Ishikawa (cell line): ENCODE data around the gene ELP4.

ENCODE experiments used
- CEBPB ChIP-seq: IDR thresholded peaks from 2 replicates; pipeline ENCODE4 v1.6.1; 2012
- CREB1 ChIP-seq: IDR thresholded peaks from 2 replicates; pipeline ENCODE4 v1.6.1; 2012; ENCODE audit warnings: low read depth
- EGR1 ChIP-seq: IDR thresholded peaks from 2 replicates; pipeline ENCODE4 v1.6.1; 2012
- EP300 ChIP-seq: IDR thresholded peaks from 2 replicates; pipeline ENCODE4 v1.6.1; 2012; ENCODE audit warnings: borderline replicate concordance
- FOXM1 ChIP-seq: IDR thresholded peaks from 2 replicates; pipeline ENCODE4 v1.6.1; 2012; ENCODE audit warnings: low read depth, borderline replicate concordance
- MAX ChIP-seq: IDR thresholded peaks from 2 replicates; pipeline ENCODE4 v1.6.1; 2012
- NFIC ChIP-seq: IDR thresholded peaks from 2 replicates; pipeline ENCODE4 v1.6.1; 2012
- RAD21 ChIP-seq: IDR thresholded peaks from 2 replicates; pipeline ENCODE4 v1.6.1; 2012; ENCODE audit warnings: low read depth
- REST ChIP-seq: IDR thresholded peaks from 2 replicates; pipeline ENCODE4 v1.6.1; 2012; ENCODE audit warnings: low read depth, mild to moderate bottlenecking
- TAF1 ChIP-seq: IDR thresholded peaks from 2 replicates; pipeline ENCODE4 v1.6.1; 2012; ENCODE audit warnings: low read depth, mild to moderate bottlenecking
- TCF12 ChIP-seq: IDR thresholded peaks from 2 replicates; pipeline ENCODE4 v1.6.1; 2012; ENCODE audit warnings: low read depth
- TEAD4 ChIP-seq: IDR thresholded peaks from 2 replicates; pipeline ENCODE4 v1.6.1; 2012
- USF1 ChIP-seq: IDR thresholded peaks from 2 replicates; pipeline ENCODE4 v1.6.1; 2012
- YY1 ChIP-seq: IDR thresholded peaks from 2 replicates; pipeline ENCODE4 v1.6.1; 2012; ENCODE audit warnings: low read depth
- ZBTB7A ChIP-seq: IDR thresholded peaks from 2 replicates; pipeline ENCODE4 v1.6.1; 2012; ENCODE audit warnings: low read depth

The ELP4 gene

GRCh38 chr11:31780078-31780477 is 270.5 kb downstream of the ELP4 start:
- TF ChIP-seq CREB1 (no peak), NFIC (no peak), RAD21 (no peak), EGR1 (no peak), MAX (no peak), TCF12 (no peak), EP300 (no peak), ZBTB7A (no peak), FOXM1 (no peak), YY1 (no peak), CEBPB (no peak), REST (no peak)

- TF ChIP-seq EP300 (no peak), REST (no peak), TAF1 (no peak), USF1 (no peak), ZBTB7A (no peak)
These were observed 271.0 kb downstream of the ELP4 start for GRCh38 chr11:31780480-31780971.

- TF ChIP-seq RAD21: no peak
- no peak for TF ChIP-seq TCF12
- TF ChIP-seq NFIC: no peak
- no peak for TF ChIP-seq FOXM1
- no peak for TF ChIP-seq USF1
- TF ChIP-seq ZBTB7A: no peak
- TF ChIP-seq EGR1: no peak
- TF ChIP-seq EP300: no peak
- no peak for TF ChIP-seq TAF1
- no peak for TF ChIP-seq REST
- TF ChIP-seq TEAD4: no peak
- TF ChIP-seq CEBPB: no peak
- no peak for TF ChIP-seq CREB1
- TF ChIP-seq YY1: no peak
- no peak for TF ChIP-seq MAX
These were observed 272.7 kb downstream of the ELP4 start for GRCh38 chr11:31782257-31782656.

- TF ChIP-seq MAX: no peak
- no peak for TF ChIP-seq TAF1
- TF ChIP-seq RAD21: no peak
- TF ChIP-seq TCF12: no peak
- no peak for TF ChIP-seq REST
- TF ChIP-seq TEAD4: no peak
- TF ChIP-seq CREB1: no peak
- no peak for TF ChIP-seq USF1
- no peak for TF ChIP-seq EP300
- no peak for TF ChIP-seq CEBPB
- no peak for TF ChIP-seq EGR1
These were observed 273.7 kb downstream of the ELP4 start for GRCh38 chr11:31783252-31783651.
